NB4 (cell line): ENCODE results near the gene MKLN1.

ENCODE experiments used
- CTCF ChIP-seq: IDR thresholded peaks from one replicate; pipeline ENCODE4 v1.5.1; 2012; ENCODE audit warnings: low read depth, low read length
- MAX ChIP-seq: IDR thresholded peaks from 2 replicates; pipeline ENCODE4 v1.6.1; 2011; ENCODE audit warnings: low read depth, low read length
- POLR2A ChIP-seq: IDR thresholded peaks from 2 replicates; pipeline ENCODE4 v1.6.1; 2011; ENCODE audit warnings: mild to moderate bottlenecking; ENCODE audit not compliant: insufficient read length; ENCODE audit errors: extremely low read depth

- no peak for TF ChIP-seq POLR2A
- no peak for TF ChIP-seq CTCF
- TF ChIP-seq MAX, result no peak
These were observed 28.5 kb downstream of the MKLN1 start for GRCh38 chr7:131355917-131356777.
